HCT116 (cell line): ENCODE data around the gene PRKAR2A. TPM values are rescaled to one million over a fixed set of nuclear protein-coding genes. Genes with fewer than 3 reads are reported as not detected.

Experiments
- ATAC-seq: fragments of 200-7000 bp; cut with Tn5 transposase; 2 replicates; pipeline ENCODE4 v1.9.1; 2020; ENCODE audit warnings: mild to moderate bottlenecking, moderate library complexity
- BruUV-seq: library from RNA; stranded (reverse); fragments of 400-500 nt; replicated peaks from 2 replicates; lab custom pipeline; 2021; lab: Mats Ljungman, UMichigan
- CTCF ChIA-PET: fragments of 300-600 bp; sonication (Branson Sonifier 250); formaldehyde crosslinking; loops from one replicate; lab custom pipeline; 2021; ENCODE audit warnings: antibody characterized with exemption; lab: Charles Lee
- POLR2A ChIA-PET: fragments of 300-600, 350-600 bp; sonication (Branson Sonifier 250); formaldehyde crosslinking; loops from one replicate; lab custom pipeline; 2021; ENCODE audit warnings: antibody characterized with exemption; lab: Charles Lee
- RAD21 ChIA-PET, 2 experiments: fragments of 300-600 bp; sonication (Branson Sonifier 250); formaldehyde crosslinking; loops; one replicate each; lab custom pipeline; 2023; ENCODE audit warnings: low total read pairs in 2 of 2; ENCODE audit not compliant: uncharacterized antibody in 2 of 2, unreplicated experiment in 2 of 2, low non-redundant PET in 1 of 2; lab: Charles Lee
- DNase-seq: peaks from one replicate; pipeline ENCODE4 v3.0.0-alpha.2; 2010; ENCODE audit warnings: low read depth, low spot score
- H2AFZ ChIP-seq: fragments of 200-600 bp; shearing (Covaris generic), sonication (generic); 2 replicates; pipeline ENCODE4 v1.6.1; 2017; ENCODE audit warnings: low read depth, mixed run types, mixed read lengths, antibody characterized with exemption, low read length; ENCODE audit not compliant: poor library complexity, severe bottlenecking
- H3K27ac ChIP-seq: 2 replicates; pipeline ENCODE4 v1.5.1; 2012; ENCODE audit warnings: low read depth, low read length
- H3K27me3 ChIP-seq: fragments of 200-600 bp; sonication (generic); 2 replicates; pipeline ENCODE4 v1.6.1; 2016; ENCODE audit warnings: mixed run types, low read length, mixed read lengths; ENCODE audit not compliant: insufficient read depth
- H3K36me3 ChIP-seq, 2 experiments: fragments of 200-500 bp in 1 of 2; fragments of 200-600 bp in 1 of 2; sonication (Bioruptor generic) in 1 of 2; sonication (generic) in 1 of 2; 2 replicates each; pipeline versions ENCODE4 v1.5.1 to v1.6.1; 2014 to 2016; ENCODE audit warnings: low read length in 2 of 2, inconsistent platforms in 1 of 2, mixed read lengths in 1 of 2, mixed run types in 1 of 2; ENCODE audit not compliant: insufficient read depth in 2 of 2, control insufficient read depth in 1 of 2
- H3K4me1 ChIP-seq, 2 experiments: fragments of 200-600 bp in 1 of 2; sonication (generic) in 1 of 2; 2 replicates each; pipeline versions ENCODE4 v1.5.1 to v1.6.1; 2012 to 2017; ENCODE audit warnings: low read length in 2 of 2, inconsistent platforms in 1 of 2, mild to moderate bottlenecking in 1 of 2, mixed read lengths in 1 of 2, mixed run types in 1 of 2, moderate library complexity in 1 of 2; ENCODE audit not compliant: insufficient read depth in 2 of 2, control insufficient read depth in 1 of 2
- H3K4me2 ChIP-seq: fragments of 200-600 bp; sonication (generic); 2 replicates; pipeline ENCODE4 v1.6.1; 2017; ENCODE audit warnings: mixed run types, low read length, mixed read lengths
- H3K4me3 ChIP-seq, 2 experiments: fragments of 200-600 bp in 1 of 2; sonication (generic) in 1 of 2; replicated peaks in 1 of 2; 2 replicates each; pipeline ENCODE4 v1.5.1; 2011 to 2016; ENCODE audit warnings: low read length in 2 of 2, control low read depth in 1 of 2, low read depth in 1 of 2, mild to moderate bottlenecking in 1 of 2, mixed read lengths in 1 of 2, mixed run types in 1 of 2
- H3K79me2 ChIP-seq: fragments of 200-600 bp; sonication (generic); 2 replicates; pipeline ENCODE4 v1.6.1; 2017; ENCODE audit warnings: mild to moderate bottlenecking, mixed run types, low read length, moderate library complexity, mixed read lengths; ENCODE audit not compliant: insufficient read depth
- H3K9ac ChIP-seq: fragments of 200-600 bp; sonication (generic); 2 replicates; pipeline ENCODE4 v1.6.1; 2016; ENCODE audit warnings: low read length, mixed read lengths
- H3K9me2 ChIP-seq: fragments of 200-600 bp; sonication (generic), shearing (Covaris generic); 2 replicates; pipeline ENCODE4 v1.6.1; 2017; ENCODE audit warnings: mixed run types, mild to moderate bottlenecking, moderate library complexity; ENCODE audit not compliant: insufficient read depth
- H3K9me3 ChIP-seq, 2 experiments: fragments of 200-500 bp in 1 of 2; fragments of 200-600 bp in 1 of 2; sonication (Bioruptor generic) in 1 of 2; sonication (generic) in 1 of 2; 2 replicates each; pipeline ENCODE4 v1.6.1; 2014 to 2017; ENCODE audit warnings: low read length in 2 of 2, mixed read lengths in 2 of 2, inconsistent platforms in 1 of 2, low read depth in 1 of 2, mild to moderate bottlenecking in 1 of 2, mixed run types in 1 of 2, moderate library complexity in 1 of 2; ENCODE audit not compliant: control insufficient read depth in 1 of 2, insufficient read depth in 1 of 2
- H4K20me1 ChIP-seq: fragments of 200-600 bp; sonication (generic), shearing (Covaris generic); 2 replicates; pipeline ENCODE4 v1.6.1; 2017; ENCODE audit warnings: mixed run types, mild to moderate bottlenecking, moderate library complexity; ENCODE audit not compliant: insufficient read depth
- CEBPB ChIP-seq: IDR thresholded peaks from 2 replicates; pipeline ENCODE4 v1.6.1; 2012; ENCODE audit warnings: low read depth
- ELF1 ChIP-seq: IDR thresholded peaks from 2 replicates; pipeline ENCODE4 v1.6.1; 2012; ENCODE audit warnings: low read depth, borderline replicate concordance
- EZH2phosphoT487 ChIP-seq: fragments of 200-600 bp; IDR thresholded peaks from 2 replicates; pipeline ENCODE4 v1.6.1; 2018; ENCODE audit warnings: antibody characterized with exemption, borderline replicate concordance
- JUND ChIP-seq: IDR thresholded peaks from 2 replicates; pipeline ENCODE4 v1.6.1; 2012
- MAX ChIP-seq: IDR thresholded peaks from 2 replicates; pipeline ENCODE4 v1.6.1; 2012
- RAD21 ChIP-seq: IDR thresholded peaks from 2 replicates; pipeline ENCODE4 v1.6.1; 2012; ENCODE audit warnings: low read depth, mild to moderate bottlenecking
- REST ChIP-seq: IDR thresholded peaks from 2 replicates; pipeline ENCODE4 v1.6.1; 2012; ENCODE audit warnings: low read depth
- SP1 ChIP-seq: IDR thresholded peaks from 2 replicates; pipeline ENCODE4 v1.6.1; 2012; ENCODE audit warnings: low read depth
- YY1 ChIP-seq: IDR thresholded peaks from 2 replicates; pipeline ENCODE4 v1.6.1; 2011; ENCODE audit warnings: low read length, low read depth, moderate library complexity, mild to moderate bottlenecking; ENCODE audit not compliant: insufficient replicate concordance; ENCODE audit errors: extremely low read depth
- intact Hi-C: fragments of 100-400 bp; cut with micrococcal nuclease; formaldehyde crosslinking; loops from 2 replicates; pipeline ENCODE4 v1.10.0; 2022
- total RNA-seq: library from RNA; stranded (reverse); gene quantifications from one replicate; pipeline ENCODE4 v1.2.1, GENCODE V29; 2021; ENCODE audit not compliant: unreplicated experiment

PRKAR2A gene
- total RNA-seq, 1 experiment from 2014 or later = 63.3 TPM

GRCh38 chr3:48877671-48878070, 30.0 kb upstream of the PRKAR2A start:
- Histone ChIP-seq H3K9me3 (no peaks in the 10 kb centered on the region), H4K20me1 (no peaks in the 10 kb centered on the region), H3K27ac (no peak overlapping the region), H3K27me3 (no peaks in the 10 kb centered on the region), H3K4me2 (no peak overlapping the region), H3K4me1 (no peaks in the 10 kb centered on the region), H3K36me3 (no peaks in the 10 kb centered on the region), H3K79me2 (no peaks in the 10 kb centered on the region), H3K9me2 (no peaks in the 10 kb centered on the region), H3K4me3 (no peak overlapping the region), H2AFZ (no peak overlapping the region), H3K9ac (no peak overlapping the region)
- ChIA-PET CTCF (no interaction called here), RAD21 (no interaction called here), POLR2A (no interaction called here)
- ATAC-seq = no peak
- DNase-seq = no peak
- TF ChIP-seq YY1 (no peak), JUND (no peak), EZH2phosphoT487 (no peak), ELF1 (no peak), CEBPB (no peak), RAD21 (no peak), MAX (no peak), SP1 (no peak), REST (no peak)
- BruUV-seq = no TSS peak
- intact Hi-C loops = no loop called here
